Endodermal cell (in vitro differentiated cells): ENCODE data around the gene THOP1. TPM values are rescaled to one million over a fixed set of nuclear protein-coding genes. Genes with fewer than 3 reads are reported as not detected.

Experiments
- DNase-seq: peaks from one replicate; pipeline ENCODE4 v3.0.0-alpha.2; 2017
- H3K27ac ChIP-seq: 2 replicates; pipeline ENCODE4 v1.5.1; 2013; ENCODE audit warnings: mild to moderate bottlenecking, low read depth, low read length, moderate library complexity
- H3K27me3 ChIP-seq: 2 replicates; pipeline ENCODE4 v1.6.1; 2013; ENCODE audit warnings: mild to moderate bottlenecking, low read length, moderate library complexity; ENCODE audit not compliant: insufficient read depth, control insufficient read depth, poor library complexity, severe bottlenecking
- H3K36me3 ChIP-seq: 2 replicates; pipeline ENCODE4 v1.7.0; 2013; ENCODE audit warnings: mild to moderate bottlenecking, low read length, moderate library complexity; ENCODE audit not compliant: control insufficient read depth, insufficient read depth
- H3K4me1 ChIP-seq: one replicate; pipeline ENCODE4 v1.7.0; 2013; ENCODE audit warnings: low read length; ENCODE audit not compliant: control insufficient read depth, insufficient read depth
- H3K4me3 ChIP-seq: 2 replicates; pipeline ENCODE4 v1.5.1; 2013; ENCODE audit warnings: mild to moderate bottlenecking, low read length, moderate library complexity
- H3K9ac ChIP-seq: 2 replicates; pipeline ENCODE4 v1.6.1; 2013; ENCODE audit warnings: mild to moderate bottlenecking, low read length, moderate library complexity; ENCODE audit not compliant: poor library complexity, severe bottlenecking; ENCODE audit errors: extremely low read depth
- H3K9me3 ChIP-seq: 2 replicates; pipeline ENCODE4 v1.6.1; 2013; ENCODE audit warnings: mild to moderate bottlenecking, low read length, moderate library complexity; ENCODE audit not compliant: control insufficient read depth
- H3K27ac Mint-ChIP-seq: 2 replicates; pipeline ENCODE4 v1.8.0; 2020; ENCODE audit warnings: mixed read lengths
- H3K27me3 Mint-ChIP-seq: 2 replicates; pipeline ENCODE4 v1.8.0; 2021; ENCODE audit warnings: mild to moderate bottlenecking, mixed read lengths; ENCODE audit not compliant: insufficient read depth
- H3K36me3 Mint-ChIP-seq: 2 replicates; pipeline ENCODE4 v1.8.0; 2020; ENCODE audit warnings: low read depth, mixed read lengths
- H3K4me1 Mint-ChIP-seq: 2 replicates; pipeline ENCODE4 v1.8.0; 2020; ENCODE audit warnings: mixed read lengths
- H3K4me3 Mint-ChIP-seq: 2 replicates; pipeline ENCODE4 v1.8.0; 2020; ENCODE audit warnings: mild to moderate bottlenecking, moderate library complexity, mixed read lengths
- H3K9me3 Mint-ChIP-seq: 2 replicates; pipeline ENCODE4 v1.8.0; 2020; ENCODE audit warnings: mild to moderate bottlenecking, mixed read lengths
- CTCF ChIP-seq: fragments of 200-600 bp; sonication (generic); conservative IDR thresholded peaks from 2 replicates; pipeline ENCODE4 v1.5.0; 2021; ENCODE audit warnings: antibody characterized with exemption, mild to moderate bottlenecking
- WGBS, 2 experiments: methylation state at CpG; one replicate each; pipeline versions ENCODE4 v1.1.5 to v1.1.7; 2013; ENCODE audit warnings: missing lambda C conversion rate in 2 of 2, mixed read lengths in 1 of 2; ENCODE audit not compliant: insufficient coverage in 1 of 2, insufficient read length in 1 of 2; 5-methylcytosine and 5-hydroxymethylcytosine counted together
- total RNA-seq, 2 donors: library from RNA; stranded (reverse); fragmentation: NEBNext Ultra II Directional in 1 of 2; extraction: Animal tissue kit (Norgen Biotek cat#: 25700) in 1 of 2; gene quantifications; 2 replicates in 1 of 2; 3 replicates in 1 of 2; pipeline ENCODE4 v1.2.1, GENCODE V29; 2021

The THOP1 gene
- total RNA-seq, 2 donors from 2014 or later = 130 to 170 TPM

- H3K27me3 Mint-ChIP-seq = no peaks in the 10 kb centered on the region
- Histone ChIP-seq H3K9ac (no peak overlapping the region), H3K4me1 (peaks cover 2% of the 10 kb centered on the region), H3K9me3 (no peaks in the 10 kb centered on the region), H3K4me3 (no peak overlapping the region), H3K27me3 (no peaks in the 10 kb centered on the region), H3K36me3 (peaks cover 74% of the 10 kb centered on the region), H3K27ac (no peak overlapping the region)
- no peaks in the 10 kb centered on the region for H3K4me1 Mint-ChIP-seq
- no peak for TF ChIP-seq CTCF
- H3K4me3 Mint-ChIP-seq = no peak overlapping the region
- 95 to 96% methylated on average over 17 to 23 of the region's 23 CpGs for WGBS, 2 experiments
- H3K9me3 Mint-ChIP-seq = no peaks in the 10 kb centered on the region
- no peak for DNase-seq
- peaks cover 80% of the 10 kb centered on the region for H3K36me3 Mint-ChIP-seq
- no peak overlapping the region for H3K27ac Mint-ChIP-seq
These were observed 11.5 kb downstream of the THOP1 start for GRCh38 chr19:2796659-2797266.

GRCh38 chr19:2797280-2797679 lies 12.0 kb downstream of the THOP1 start:
- WGBS, 2 experiments = 96 to 97% methylated on average over 15 of the region's 15 CpGs
- no peaks in the 10 kb centered on the region for H3K9me3 ChIP-seq
- Mint-ChIP-seq H3K27me3 (no peaks in the 10 kb centered on the region), H3K36me3 (peaks cover 79% of the 10 kb centered on the region), H3K4me1 (no peaks in the 10 kb centered on the region), H3K27ac (no peak overlapping the region), H3K4me3 (no peak overlapping the region), H3K9me3 (no peaks in the 10 kb centered on the region)
- H3K27ac ChIP-seq = no peak overlapping the region
- TF ChIP-seq CTCF = no peak
- DNase-seq = no peak
- peaks cover 2% of the 10 kb centered on the region for H3K4me1 ChIP-seq
- no peaks in the 10 kb centered on the region for H3K27me3 ChIP-seq
- H3K9ac ChIP-seq = no peak overlapping the region
- H3K4me3 ChIP-seq = no peak overlapping the region
- H3K36me3 ChIP-seq = peaks cover 76% of the 10 kb centered on the region

GRCh38 chr19:2798158-2798685 lies 12.9 kb downstream of the THOP1 start:
- Mint-ChIP-seq H3K27me3 (no peaks in the 10 kb centered on the region), H3K9me3 (no peaks in the 10 kb centered on the region), H3K36me3 (peaks cover 81% of the 10 kb centered on the region), H3K4me3 (no peak overlapping the region), H3K27ac (no peak overlapping the region), H3K4me1 (no peaks in the 10 kb centered on the region)
- WGBS, 2 experiments = 95 to 100% methylated on average over 14 to 16 of the region's 16 CpGs
- no peak for TF ChIP-seq CTCF
- Histone ChIP-seq H3K27ac (no peak overlapping the region), H3K4me1 (peaks cover 2% of the 10 kb centered on the region), H3K4me3 (no peak overlapping the region), H3K9ac (no peak overlapping the region), H3K27me3 (no peaks in the 10 kb centered on the region), H3K36me3 (peaks cover 71% of the 10 kb centered on the region), H3K9me3 (no peaks in the 10 kb centered on the region)
- no peak for DNase-seq
